ENCODE measurements around the gene SATB2. TPM values are rescaled to one million over a fixed set of nuclear protein-coding genes. Genes with fewer than 3 reads are reported as not detected.

The SATB2 gene
- polyA plus RNA-seq, 1 donor from 2014 or later = 0.21 TPM

DNA sequence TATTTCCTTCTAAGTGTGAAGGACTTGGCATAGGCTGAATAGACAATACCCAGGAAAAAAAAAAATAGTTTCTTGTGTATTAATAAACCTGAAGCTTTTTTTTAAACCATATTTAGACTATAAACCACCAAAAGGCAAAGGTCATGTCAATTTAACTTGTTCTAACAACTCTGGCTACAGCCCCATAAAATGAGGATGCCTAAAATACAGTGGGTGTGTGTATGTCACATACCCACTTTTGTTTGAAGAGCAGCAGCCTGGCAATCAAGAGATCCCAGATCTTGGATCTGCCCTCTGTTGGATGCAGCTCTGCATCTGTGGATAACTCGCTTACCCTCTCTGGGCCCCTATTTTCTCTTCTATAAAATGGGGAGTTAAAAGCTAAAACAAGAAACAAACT, 65.4 kb downstream of the SATB2 start:
- Histone ChIP-seq H3K79me2 (replicated peaks; ENCODE audit: insufficient read depth, low read length) (no peaks in the 10 kb centered on the region), H3F3A (ENCODE audit: insufficient read depth, low read length, poor library complexity, severe bottlenecking) (no peaks in the 10 kb centered on the region), H3K27me3 (ENCODE audit: insufficient read depth, low read depth, low read length) (no peaks in the 10 kb centered on the region), H3K4me2 (ENCODE audit: low read length) (no peak overlapping the region), H3K27ac (ENCODE audit: low read length) (no peak overlapping the region), H4K20me1 (ENCODE audit: insufficient read depth) (no peaks in the 10 kb centered on the region), H3K4me3 (ENCODE audit: low read length) (no peak overlapping the region), H3K9me2 (ENCODE audit: insufficient read depth, low read length) (no peaks in the 10 kb centered on the region), H3K9me3 (ENCODE audit: low read length) (no peaks in the 10 kb centered on the region), H3K36me3 (ENCODE audit: insufficient read depth, low read length) (no peaks in the 10 kb centered on the region), H3K9ac (ENCODE audit: low read length) (no peak overlapping the region), H2AFZ (ENCODE audit: low read depth, low read length) (no peak overlapping the region)
- no peak for TF ChIP-seq RAD21 (conservative IDR thresholded peaks at IDR 0.05)
- TF ChIP-seq EP300 (conservative IDR thresholded peaks at IDR 0.05; ENCODE audit: poor library complexity, severe bottlenecking) = no peak
- TF ChIP-seq MXI1 (conservative IDR thresholded peaks at IDR 0.05; ENCODE audit: poor library complexity, severe bottlenecking) = no peak
- no peak for TF ChIP-seq EZH2 (IDR thresholded peaks at IDR 0.05; ENCODE audit: borderline replicate concordance, insufficient read depth, low read length, poor library complexity, severe bottlenecking)
- no peak for TF ChIP-seq TAF1 (IDR thresholded peaks at IDR 0.05; ENCODE audit: low read depth)
- TF ChIP-seq, protein P1, sequence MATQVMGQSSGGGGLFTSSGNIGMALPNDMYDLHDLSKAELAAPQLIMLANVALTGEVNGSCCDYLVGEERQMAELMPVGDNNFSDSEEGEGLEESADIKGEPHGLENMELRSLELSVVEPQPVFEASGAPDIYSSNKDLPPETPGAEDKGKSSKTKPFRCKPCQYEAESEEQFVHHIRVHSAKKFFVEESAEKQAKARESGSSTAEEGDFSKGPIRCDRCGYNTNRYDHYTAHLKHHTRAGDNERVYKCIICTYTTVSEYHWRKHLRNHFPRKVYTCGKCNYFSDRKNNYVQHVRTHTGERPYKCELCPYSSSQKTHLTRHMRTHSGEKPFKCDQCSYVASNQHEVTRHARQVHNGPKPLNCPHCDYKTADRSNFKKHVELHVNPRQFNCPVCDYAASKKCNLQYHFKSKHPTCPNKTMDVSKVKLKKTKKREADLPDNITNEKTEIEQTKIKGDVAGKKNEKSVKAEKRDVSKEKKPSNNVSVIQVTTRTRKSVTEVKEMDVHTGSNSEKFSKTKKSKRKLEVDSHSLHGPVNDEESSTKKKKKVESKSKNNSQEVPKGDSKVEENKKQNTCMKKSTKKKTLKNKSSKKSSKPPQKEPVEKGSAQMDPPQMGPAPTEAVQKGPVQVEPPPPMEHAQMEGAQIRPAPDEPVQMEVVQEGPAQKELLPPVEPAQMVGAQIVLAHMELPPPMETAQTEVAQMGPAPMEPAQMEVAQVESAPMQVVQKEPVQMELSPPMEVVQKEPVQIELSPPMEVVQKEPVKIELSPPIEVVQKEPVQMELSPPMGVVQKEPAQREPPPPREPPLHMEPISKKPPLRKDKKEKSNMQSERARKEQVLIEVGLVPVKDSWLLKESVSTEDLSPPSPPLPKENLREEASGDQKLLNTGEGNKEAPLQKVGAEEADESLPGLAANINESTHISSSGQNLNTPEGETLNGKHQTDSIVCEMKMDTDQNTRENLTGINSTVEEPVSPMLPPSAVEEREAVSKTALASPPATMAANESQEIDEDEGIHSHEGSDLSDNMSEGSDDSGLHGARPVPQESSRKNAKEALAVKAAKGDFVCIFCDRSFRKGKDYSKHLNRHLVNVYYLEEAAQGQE (IDR thresholded peaks at IDR 0.05; ENCODE audit: borderline replicate concordance) = no peak
- TF ChIP-seq SMC3 (conservative IDR thresholded peaks at IDR 0.05; ENCODE audit: poor library complexity) = no peak
- no peak for TF ChIP-seq POLR2AphosphoS5 (IDR thresholded peaks at IDR 0.05)
- TF ChIP-seq, protein P2, sequence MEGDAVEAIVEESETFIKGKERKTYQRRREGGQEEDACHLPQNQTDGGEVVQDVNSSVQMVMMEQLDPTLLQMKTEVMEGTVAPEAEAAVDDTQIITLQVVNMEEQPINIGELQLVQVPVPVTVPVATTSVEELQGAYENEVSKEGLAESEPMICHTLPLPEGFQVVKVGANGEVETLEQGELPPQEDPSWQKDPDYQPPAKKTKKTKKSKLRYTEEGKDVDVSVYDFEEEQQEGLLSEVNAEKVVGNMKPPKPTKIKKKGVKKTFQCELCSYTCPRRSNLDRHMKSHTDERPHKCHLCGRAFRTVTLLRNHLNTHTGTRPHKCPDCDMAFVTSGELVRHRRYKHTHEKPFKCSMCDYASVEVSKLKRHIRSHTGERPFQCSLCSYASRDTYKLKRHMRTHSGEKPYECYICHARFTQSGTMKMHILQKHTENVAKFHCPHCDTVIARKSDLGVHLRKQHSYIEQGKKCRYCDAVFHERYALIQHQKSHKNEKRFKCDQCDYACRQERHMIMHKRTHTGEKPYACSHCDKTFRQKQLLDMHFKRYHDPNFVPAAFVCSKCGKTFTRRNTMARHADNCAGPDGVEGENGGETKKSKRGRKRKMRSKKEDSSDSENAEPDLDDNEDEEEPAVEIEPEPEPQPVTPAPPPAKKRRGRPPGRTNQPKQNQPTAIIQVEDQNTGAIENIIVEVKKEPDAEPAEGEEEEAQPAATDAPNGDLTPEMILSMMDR (IDR thresholded peaks at IDR 0.05; ENCODE audit: poor library complexity, severe bottlenecking) = no peak

DNA sequence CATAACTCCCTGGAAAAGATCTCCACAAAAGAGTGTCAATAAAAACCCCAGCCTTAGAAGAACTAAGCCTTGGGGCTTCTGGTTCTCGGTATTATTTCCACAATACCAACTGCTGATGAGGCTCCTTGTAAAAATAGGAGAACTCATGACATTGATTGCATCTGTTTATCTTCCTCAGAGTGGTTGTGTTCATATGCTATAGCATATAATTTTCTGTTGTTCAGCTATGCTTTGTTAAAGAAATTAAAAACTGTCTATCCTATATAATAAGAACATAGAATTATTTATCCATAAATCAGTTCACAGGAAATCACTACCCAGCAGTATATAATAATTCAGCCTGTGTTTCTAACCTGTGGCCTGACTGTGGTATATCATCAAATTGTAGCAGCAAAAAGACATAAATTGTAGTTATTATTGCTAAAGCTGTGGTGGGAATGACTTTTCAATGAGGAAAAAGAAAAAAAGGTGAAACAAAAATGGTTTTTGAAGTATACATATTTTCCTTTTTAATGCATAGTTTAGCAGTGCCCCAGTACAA, 68.9 kb downstream of the SATB2 start:
- no peaks in the 10 kb centered on the region for H3K9me2 ChIP-seq (ENCODE audit: insufficient read depth, low read length)
- no peak overlapping the region for H3K4me2 ChIP-seq (ENCODE audit: low read length)
- TF ChIP-seq POLR2AphosphoS5 (IDR thresholded peaks at IDR 0.05) (no peak), TAF1 (IDR thresholded peaks at IDR 0.05; ENCODE audit: low read depth) (no peak), MXI1 (conservative IDR thresholded peaks at IDR 0.05; ENCODE audit: poor library complexity, severe bottlenecking) (no peak), RAD21 (conservative IDR thresholded peaks at IDR 0.05) (no peak), EP300 (conservative IDR thresholded peaks at IDR 0.05; ENCODE audit: poor library complexity, severe bottlenecking) (no peak), EZH2 (IDR thresholded peaks at IDR 0.05; ENCODE audit: borderline replicate concordance, insufficient read depth, low read length, poor library complexity, severe bottlenecking) (no peak), SMC3 (conservative IDR thresholded peaks at IDR 0.05; ENCODE audit: poor library complexity) (no peak)
- TF ChIP-seq, protein P2 (IDR thresholded peaks at IDR 0.05; ENCODE audit: poor library complexity, severe bottlenecking) = no peak
- TF ChIP-seq, protein P1 (IDR thresholded peaks at IDR 0.05; ENCODE audit: borderline replicate concordance) = no peak
- H3F3A ChIP-seq (ENCODE audit: insufficient read depth, low read length, poor library complexity, severe bottlenecking) = no peaks in the 10 kb centered on the region
- no peaks in the 10 kb centered on the region for H3K9me3 ChIP-seq (ENCODE audit: low read length)
- no peak overlapping the region for H2AFZ ChIP-seq (ENCODE audit: low read depth, low read length)
- no peak overlapping the region for H3K9ac ChIP-seq (ENCODE audit: low read length)
- H3K27ac ChIP-seq (ENCODE audit: low read length) = no peak overlapping the region
- no peaks in the 10 kb centered on the region for H4K20me1 ChIP-seq (ENCODE audit: insufficient read depth)
- no peak overlapping the region for H3K4me3 ChIP-seq (ENCODE audit: low read length)
- H3K27me3 ChIP-seq (ENCODE audit: insufficient read depth, low read depth, low read length) = no peaks in the 10 kb centered on the region
- H3K79me2 ChIP-seq (replicated peaks; ENCODE audit: insufficient read depth, low read length) = no peaks in the 10 kb centered on the region
- H3K36me3 ChIP-seq (ENCODE audit: insufficient read depth, low read length) = no peaks in the 10 kb centered on the region
